Measurements from ENCODE around the gene ERAS.
"Not testable (repeated sequence)": the region's sequence is repeated elsewhere in the genome, so short reads cannot be mapped to it uniquely, and the experiment has no call there.

Gene ERAS

DNA sequence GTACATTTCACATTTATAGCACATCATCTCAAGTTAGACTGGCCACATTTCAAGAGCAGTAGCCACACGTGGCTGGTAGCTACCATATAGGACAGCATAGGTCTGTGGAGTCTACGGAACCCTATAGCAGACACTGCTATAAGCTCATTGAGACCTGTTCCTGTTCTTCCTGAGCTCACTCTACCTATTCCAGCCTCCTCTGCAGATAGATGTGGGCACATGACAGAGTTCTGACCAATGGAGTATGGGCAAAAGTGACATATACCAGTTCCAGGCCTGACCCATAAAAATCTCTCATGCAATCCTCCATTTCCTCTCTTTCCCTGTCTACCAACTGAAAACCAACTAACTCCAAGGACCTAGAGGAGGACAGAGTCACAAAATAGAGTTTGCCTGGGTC is 28.0 kb upstream of the ERAS start:
- DNase-seq (ENCODE audit: low spot score): no peak

DNA sequence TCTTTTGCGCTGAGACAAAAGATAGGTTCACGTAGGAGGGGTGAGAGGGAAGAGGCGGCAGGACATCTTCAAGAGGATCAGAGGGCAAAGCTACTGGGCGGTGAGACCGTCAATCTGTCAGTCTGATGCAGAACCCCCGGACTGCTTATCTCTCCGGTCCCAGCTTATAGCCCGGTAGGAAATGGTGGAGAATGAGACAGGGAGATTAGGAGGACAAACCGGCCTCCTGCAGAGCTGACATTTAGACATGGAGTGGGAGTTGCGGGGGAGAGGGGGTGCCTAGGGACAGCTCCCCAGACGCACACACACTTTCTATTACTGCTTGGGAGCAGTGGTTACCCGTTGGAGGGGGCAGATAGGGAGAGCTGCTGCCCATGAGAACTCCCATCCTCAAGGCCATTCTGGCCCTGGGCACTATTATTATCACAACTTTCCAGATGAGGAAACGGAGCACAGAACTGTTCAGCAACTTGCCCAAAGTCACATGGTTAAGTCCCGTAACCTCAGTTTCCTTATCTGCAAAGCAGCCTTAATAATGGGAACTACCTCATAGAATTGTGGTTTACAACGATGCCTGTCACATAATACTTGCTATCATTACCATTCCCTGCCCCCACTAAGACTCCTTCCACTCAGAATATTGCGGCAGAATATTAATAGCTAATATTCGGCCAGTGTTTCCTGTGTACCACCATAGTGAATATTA is 25.6 kb upstream of the ERAS start:
- DNase-seq (ENCODE audit: low spot score): no peak

DNA sequence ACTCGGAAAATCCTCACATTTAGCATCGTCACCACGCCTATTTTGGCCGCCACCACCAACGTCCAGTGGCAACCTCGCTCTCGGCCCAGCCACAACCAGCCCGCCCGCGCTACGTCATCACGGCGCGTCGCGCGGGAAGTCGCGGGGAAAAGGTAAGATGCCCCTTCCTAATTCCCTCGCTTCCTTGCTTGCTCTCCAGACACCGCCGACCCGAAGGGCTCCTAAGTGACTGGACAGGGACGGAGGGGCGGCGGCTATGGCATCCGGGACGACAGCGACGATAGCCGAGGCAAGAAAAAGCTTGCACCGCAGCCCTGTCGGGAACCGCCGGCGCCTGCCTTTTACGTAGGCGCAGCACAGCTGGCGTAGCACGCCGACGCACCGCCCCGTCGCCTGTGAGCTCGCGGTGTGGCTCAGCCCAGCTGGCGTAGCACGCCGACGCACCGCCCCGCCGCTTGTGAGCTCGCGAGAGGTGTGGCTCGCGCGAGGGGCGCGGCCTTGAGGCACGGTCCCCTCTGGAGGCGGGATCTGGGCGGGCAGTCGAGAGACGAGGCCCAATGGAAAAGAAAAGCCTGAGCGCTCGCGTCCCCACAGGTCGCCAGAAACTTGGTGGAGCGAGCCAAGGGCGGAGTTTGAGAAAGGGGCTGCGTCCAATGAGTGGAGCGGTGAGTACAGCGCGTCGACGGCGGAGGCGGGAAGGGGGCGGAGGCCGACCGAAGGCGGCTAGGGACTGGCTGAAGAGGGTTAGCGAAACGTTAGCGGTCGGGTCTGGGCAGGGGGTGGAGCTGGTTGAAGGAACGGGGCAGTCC is 24.8 kb upstream of the ERAS start, which contains the start of gene HDAC6:
Gene HDAC6, plus strand, starts transcription at position 788 of the 809 bp plus-strand sequence. CDS start 626 bp downstream, outside the sequence.
- peak; percentile 93 for DNase-seq (ENCODE audit: low spot score)

DNA sequence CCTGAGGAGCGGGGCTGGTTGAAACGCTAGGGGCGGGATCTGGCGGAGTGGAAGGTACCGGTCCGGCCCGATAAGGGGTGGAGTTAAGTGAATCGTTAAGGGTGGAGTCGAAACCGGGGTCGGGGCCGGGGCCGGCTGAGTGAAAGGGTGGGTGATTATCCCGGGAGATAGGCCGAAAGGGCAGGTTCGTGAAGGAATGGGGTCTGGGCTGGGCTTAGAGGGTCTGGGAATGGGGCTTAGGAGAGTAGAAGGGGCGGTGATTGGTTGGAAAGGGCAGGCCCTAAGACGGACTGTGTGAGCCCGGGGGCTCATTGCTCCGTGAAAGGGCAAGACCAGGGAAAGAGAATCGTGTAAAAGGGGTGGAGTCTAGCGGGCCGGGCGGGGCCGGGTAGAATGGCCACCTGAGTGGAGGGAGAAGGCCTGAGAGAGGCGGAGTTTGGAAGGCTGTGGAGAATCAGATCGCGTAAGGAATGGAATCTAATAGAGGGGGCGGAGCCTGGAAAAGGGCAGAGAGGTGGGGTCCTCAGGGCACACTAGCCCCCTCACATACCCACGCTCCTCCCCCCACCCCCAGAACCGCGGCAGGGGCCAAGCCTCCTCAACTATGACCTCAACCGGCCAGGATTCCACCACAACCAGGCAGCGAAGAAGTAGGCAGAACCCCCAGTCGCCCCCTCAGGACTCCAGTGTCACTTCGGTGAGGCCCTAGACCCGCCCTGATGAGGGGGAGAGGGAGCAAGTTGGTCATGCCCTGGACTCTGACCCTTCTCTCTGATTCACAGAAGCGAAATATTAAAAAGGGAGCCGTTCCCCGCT is 24.0 kb upstream of the ERAS start:
- DNase-seq (ENCODE audit: low spot score): peak; percentile 65

DNA sequence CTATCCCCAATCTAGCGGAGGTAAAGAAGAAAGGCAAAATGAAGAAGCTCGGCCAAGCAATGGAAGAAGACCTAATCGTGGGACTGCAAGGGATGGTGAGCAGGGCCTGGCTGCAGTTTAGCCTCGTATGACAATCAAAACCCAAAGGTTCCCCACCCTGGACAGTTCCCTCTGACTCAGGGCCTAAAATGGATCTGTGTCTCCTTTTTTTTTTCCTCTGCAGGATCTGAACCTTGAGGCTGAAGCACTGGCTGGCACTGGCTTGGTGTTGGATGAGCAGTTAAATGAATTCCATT is 23.5 kb upstream of the ERAS start:
- no peak for DNase-seq (ENCODE audit: low spot score)

DNA sequence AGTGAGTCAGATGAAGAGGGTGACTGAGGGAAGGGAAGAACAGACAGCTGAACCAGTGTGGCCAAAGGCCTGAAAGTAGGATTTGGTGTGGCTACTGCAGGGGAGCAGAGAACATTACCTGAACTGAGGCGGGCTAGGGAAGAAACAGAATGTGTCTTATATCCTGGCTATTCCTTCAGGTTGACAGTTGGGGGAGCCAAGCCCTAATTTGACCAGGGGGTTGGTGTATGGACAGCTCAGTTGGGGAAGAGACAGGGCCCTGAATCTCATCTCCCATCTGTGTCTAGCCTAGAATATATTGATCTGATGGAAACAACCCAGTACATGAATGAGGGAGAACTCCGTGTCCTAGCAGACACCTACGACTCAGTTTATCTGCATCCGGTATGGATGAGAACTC is 20.2 kb upstream of the ERAS start:
- no peak for DNase-seq (ENCODE audit: low spot score)

DNA sequence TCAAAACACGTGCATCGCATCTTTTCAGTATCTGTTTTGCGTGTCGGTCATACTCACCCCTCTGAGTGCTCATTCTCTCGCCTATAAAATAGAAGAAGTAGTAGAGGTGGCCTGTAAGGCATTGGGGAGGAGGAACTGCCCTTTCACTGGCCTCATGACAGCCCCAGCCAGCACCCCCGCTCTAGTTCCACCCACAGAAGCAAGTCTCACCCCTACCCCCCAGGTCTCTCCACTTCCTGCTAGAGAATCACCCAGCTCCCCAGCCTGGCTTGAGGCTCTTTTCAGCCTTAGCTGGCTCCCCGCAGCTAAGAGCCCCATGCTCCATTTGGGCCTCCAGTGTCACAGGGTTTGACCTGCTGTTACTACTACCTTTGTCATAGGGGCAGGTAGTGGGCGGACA is 12.7 kb upstream of the ERAS start:
- DNase-seq (ENCODE audit: low spot score): no peak

DNA sequence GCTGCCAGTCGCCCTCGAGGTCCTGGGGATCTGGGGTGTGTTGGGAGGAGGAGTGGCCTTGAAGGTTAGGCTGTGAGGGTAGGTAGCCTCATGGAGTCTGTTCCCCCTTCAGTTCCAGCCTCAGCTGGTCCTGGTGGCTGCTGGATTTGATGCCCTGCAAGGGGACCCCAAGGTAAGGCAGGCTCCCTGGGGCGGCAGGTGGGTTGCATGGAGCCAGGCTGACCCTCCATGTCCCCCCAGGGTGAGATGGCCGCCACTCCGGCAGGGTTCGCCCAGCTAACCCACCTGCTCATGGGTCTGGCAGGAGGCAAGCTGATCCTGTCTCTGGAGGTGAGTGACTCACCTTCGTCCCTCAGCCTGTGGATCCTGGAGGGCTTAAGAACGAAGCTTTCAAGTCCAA is 11.6 kb upstream of the ERAS start:
- DNase-seq (ENCODE audit: low spot score): no peak

DNA sequence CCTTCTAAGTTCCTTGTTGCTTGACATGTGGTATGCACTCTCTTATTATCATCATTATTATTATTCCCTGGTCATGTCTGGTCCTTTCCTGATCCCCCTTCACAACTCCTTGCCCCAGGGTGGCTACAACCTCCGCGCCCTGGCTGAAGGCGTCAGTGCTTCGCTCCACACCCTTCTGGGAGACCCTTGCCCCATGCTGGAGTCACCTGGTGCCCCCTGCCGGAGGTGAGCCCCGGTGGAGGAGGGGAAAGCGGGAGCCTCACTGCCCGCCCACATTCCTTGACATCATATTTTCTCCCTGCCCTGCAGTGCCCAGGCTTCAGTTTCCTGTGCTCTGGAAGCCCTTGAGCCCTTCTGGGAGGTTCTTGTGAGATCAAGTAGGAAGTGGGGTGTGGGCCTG is 11.0 kb upstream of the ERAS start:
- no peak for DNase-seq (ENCODE audit: low spot score)

DNA sequence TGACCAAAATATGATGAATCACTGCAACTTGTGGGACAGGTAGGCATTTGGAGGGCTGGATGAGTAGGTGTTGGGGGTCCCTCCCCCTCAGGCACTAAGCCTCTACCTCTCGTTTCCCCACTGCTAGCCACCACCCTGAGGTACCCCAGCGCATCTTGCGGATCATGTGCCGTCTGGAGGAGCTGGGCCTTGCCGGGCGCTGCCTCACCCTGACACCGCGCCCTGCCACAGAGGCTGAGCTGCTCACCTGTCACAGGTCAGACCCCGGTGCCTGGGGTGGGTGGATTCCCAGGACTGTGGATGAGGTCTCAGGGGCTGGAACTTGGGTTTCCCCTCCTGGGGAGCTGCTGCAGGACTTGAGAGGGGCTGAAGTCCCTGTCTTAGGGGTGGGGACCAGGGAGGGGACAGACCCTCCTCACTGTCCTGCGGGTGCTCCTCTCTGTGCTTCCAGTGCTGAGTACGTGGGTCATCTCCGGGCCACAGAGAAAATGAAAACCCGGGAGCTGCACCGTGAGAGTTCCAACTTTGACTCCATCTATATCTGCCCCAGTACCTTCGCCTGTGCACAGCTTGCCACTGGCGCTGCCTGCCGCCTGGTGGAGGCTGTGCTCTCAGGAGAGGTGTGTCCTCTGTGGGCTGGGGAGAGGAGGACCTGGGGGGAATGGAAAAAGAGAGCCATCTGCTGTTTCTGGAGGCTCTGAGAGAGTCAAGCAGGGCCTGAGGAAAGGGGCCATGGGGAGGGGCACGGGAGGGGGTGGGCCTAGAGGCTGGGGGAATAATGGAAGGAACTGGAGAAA is 10.1 kb upstream of the ERAS start:
- DNase-seq (ENCODE audit: low spot score): no peak

DNA sequence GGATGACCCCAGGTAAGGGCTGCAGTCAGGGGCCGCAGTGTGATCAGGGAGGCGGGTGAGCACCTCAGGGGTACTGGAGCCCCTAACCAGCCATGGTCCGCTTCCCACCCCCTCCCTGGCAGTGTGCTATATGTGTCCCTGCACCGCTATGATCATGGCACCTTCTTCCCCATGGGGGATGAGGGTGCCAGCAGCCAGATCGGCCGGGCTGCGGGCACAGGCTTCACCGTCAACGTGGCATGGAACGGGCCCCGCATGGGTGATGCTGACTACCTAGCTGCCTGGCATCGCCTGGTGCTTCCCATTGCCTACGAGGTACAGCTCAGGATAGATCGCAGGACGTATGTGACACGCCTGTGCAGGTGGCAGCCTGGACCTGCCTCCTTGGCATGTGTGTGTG is 8.2 kb upstream of the ERAS start:
- DNase-seq (ENCODE audit: low spot score): no peak

DNA sequence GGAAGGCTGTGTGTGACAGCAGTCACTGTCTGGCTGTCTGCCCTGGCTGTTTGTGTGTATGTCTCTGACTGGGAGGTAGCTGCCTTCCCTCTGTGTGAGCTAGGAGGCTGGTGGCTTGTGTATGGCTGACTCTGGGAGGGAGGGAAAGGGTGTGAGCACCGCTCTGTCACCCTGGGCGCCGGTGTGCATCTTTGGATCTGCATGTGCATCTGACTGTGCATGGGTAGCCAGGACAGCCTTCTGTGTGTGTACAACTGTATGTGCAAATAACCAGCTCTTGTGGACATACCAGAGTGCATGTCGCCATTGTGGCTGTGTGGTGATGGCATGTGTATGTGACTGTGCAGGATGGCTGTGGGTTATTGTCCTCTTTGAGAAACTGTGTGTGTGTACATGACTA is 7.4 kb upstream of the ERAS start:
- DNase-seq (ENCODE audit: low spot score): no peak

DNA sequence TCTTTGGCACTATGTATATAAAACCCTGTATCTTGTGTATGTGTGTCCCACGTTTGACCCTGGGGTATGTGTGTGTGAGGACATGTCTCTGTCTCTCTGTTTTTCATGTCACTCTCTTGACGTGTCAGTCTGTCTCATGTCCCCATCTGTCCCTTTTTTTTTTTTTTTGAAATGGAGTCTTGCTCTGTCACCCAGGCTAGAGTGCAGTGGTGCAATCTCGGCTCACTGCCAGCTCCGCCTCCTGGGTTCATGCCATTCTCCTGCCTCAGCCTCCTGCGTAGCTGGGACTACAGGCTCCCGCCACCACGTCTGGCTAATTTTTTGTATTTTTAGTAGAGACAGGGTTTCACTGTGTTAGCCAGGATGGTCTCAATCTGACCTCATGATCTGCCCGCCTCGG is 6.9 kb upstream of the ERAS start:
- DNase-seq (ENCODE audit: low spot score): not testable (repeated sequence)

DNA sequence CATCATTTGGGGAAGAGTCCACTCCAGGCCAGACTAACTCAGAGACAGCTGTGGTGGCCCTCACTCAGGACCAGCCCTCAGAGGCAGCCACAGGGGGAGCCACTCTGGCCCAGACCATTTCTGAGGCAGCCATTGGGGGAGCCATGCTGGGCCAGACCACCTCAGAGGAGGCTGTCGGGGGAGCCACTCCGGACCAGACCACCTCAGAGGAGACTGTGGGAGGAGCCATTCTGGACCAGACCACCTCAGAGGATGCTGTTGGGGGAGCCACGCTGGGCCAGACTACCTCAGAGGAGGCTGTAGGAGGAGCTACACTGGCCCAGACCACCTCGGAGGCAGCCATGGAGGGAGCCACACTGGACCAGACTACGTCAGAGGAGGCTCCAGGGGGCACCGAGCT is 3.3 kb upstream of the ERAS start:
- no peak for DNase-seq (ENCODE audit: low spot score)

DNA sequence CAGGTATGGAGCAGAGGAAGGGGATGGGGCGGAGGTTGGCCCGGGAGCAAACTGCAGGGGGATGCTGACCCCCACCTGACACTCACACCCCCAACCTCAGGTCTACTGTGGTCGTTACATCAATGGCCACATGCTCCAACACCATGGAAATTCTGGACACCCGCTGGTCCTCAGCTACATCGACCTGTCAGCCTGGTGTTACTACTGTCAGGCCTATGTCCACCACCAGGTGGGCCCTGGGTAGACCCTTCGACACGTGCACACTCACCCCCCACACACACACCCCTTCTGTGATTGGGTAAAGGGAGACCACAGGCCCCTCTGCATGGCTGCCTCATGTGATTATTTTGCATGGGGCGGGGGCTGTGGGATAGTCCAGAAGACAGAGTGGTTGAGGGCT is 2.2 kb upstream of the ERAS start:
- DNase-seq (ENCODE audit: low spot score): no peak

DNA sequence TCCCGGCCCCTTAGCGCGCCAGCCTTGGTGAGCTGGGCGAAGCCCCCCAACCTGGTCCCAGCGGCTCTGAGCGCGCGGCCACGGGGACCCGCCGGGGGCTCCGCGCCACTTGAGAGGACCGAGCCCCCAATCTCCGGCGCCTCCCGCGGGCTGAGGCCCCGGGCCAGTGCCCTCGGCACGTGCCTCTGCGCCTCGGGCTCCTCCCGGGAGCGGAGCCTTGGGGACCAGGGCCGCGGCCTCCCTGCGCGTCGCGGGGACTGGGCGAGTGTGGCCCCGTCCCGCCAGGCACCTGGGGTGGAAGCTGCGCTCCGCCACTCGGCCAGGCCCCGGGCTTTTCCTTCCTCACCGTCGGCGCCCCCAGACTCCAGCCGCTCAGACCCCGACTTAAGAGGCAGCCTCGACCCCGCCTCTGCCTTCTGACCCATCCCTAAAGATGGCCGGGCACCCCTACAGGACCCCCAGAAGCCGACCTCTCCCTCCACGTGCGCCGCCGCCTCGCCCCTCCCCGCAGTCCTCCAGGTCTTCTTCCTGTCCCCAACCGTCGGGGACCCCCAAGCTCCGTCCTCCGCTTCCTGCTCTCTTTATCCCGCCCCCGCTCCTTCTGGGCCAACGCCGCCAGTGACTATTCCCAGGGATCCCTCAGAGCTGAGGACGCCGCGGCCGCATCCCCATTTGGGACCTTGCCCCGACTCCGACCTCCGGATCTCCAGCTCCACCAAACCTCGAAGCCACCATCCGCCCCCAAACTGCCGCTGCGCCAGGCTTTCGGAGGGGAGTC is 752 bp downstream of the ERAS start:
- no peak for DNase-seq (ENCODE audit: low spot score)

DNA sequence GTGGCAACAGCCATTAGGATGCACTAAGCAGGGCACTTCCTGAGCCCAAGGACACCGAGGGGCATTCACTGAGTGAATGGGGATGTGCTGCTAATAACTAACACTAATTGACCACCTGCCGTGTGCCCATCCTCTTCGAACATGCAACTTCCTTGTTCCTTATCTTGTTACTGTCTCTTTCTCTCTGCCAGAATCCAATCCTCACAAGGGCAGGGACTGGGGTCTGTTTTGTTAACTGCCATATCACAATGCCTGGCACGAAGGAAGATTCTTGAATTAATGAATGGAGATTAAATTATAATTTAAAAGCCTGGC is 1.3 kb downstream of the ERAS start:
- no peak for DNase-seq (ENCODE audit: low spot score)

DNA sequence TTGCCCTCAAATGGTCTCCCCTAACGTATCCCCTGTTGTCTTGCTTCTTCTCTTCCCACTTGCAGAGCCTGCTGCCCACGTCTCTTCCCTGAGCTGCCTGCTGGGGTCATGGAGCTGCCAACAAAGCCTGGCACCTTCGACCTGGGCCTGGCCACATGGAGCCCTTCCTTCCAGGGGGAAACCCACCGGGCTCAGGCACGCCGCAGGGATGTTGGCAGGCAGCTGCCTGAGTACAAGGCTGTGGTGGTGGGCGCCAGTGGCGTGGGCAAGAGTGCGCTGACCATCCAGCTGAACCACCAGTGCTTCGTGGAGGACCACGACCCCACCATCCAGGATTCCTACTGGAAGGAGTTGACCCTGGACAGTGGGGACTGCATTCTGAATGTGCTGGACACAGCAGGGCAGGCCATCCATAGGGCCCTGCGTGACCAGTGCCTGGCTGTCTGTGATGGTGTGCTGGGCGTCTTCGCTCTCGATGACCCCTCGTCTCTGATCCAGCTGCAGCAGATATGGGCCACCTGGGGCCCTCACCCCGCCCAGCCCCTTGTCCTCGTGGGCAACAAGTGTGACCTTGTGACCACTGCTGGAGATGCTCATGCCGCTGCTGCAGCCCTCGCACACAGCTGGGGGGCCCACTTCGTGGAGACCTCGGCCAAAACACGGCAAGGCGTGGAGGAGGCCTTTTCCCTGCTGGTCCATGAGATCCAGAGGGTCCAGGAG is 2.9 kb downstream of the ERAS start:
- DNase-seq (ENCODE audit: low spot score): no peak

DNA sequence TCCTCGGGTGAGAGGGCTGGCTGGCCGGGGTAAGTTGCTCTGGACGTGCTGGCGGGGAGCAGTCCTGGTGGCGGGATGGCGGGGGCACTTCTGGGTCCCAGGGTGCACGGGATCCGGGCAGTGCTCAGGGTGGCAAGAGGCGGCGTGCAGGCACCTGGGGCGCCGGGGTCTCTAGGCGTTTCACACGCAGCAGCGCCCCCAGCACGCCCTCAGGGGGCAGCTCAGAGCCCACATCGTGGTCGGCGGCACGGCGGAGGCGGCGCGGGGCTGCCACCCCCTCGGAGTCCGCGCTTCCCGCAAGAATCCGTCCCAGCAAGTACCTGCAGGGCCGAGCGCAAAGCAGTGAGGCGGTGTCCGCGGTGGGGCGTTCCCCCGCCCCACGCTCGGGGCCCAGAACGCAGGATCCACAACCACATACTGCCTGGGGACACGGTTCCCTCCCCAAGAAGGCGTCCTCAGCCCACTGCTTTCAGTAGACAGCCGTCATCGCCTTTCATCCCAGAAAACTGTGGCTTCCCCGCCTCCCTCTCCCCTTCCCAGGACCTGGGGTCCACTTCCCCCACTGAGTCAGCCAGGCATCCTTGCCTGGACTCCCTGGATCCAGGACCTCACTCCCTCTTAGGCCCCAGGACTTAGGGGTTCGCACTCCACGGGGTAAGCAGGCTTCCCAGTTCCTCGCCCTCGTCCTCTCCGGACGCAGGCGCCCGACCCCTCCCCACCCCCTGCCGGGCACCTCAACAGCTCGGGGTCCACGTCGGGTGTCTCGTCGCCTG is 5.0 kb downstream of the ERAS start:
- DNase-seq (ENCODE audit: low spot score): no peak

DNA sequence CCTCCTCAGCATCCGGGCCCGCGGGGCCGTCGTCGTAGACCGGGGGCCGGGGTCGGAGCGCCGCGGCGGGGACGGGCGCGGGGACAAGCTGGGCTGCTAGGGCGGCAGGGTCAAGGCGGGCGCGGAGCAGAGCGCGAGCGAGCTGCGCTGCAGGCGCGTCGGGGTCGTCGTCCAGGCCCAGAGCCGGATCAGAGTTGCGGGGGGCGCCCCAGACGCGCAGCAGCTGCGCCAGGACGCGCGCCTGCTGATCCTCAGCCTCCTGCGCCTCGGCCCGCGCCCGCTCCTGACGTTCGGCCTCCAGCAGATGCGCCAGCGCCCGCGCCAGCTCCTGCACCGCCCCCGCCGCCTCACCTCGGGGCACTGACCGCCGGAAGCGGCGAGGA is 5.6 kb downstream of the ERAS start:
- DNase-seq (ENCODE audit: low spot score): no peak

Data from AG08396 (cell line).